Right lobe of liver (tissue), 6 donors: ENCODE measurements around the gene PAK4. TPM values are rescaled to one million over a fixed set of nuclear protein-coding genes. Genes with fewer than 3 reads are reported as not detected.

Source experiments
- ATAC-seq, 4 donors: fragments of 200-7000 bp; cut with Tn5 transposase; one replicate each; pipeline ENCODE4 v1.9.1; 2020; ENCODE audit warnings: mild to moderate bottlenecking in 4 of 4, moderate library complexity in 4 of 4
- DNase-seq, 3 donors: peaks; one replicate each; pipeline ENCODE4 v3.0.0-alpha.2; 2020
- H3K27ac ChIP-seq, 3 donors: fragments of 200-600 bp; one replicate each; pipeline ENCODE4 v1.8.0; 2022
- H3K27me3 ChIP-seq, 2 donors: fragments of 200-600 bp; one replicate each; pipeline ENCODE4 v1.8.0; 2022
- H3K36me3 ChIP-seq, 4 donors: fragments of 200-600 bp; sonication (generic) in 1 of 4; one replicate each; pipeline versions ENCODE4 v1.5.1 to v1.8.0; 2017 to 2022; ENCODE audit warnings: control low read depth in 1 of 4
- H3K4me1 ChIP-seq, 4 donors: fragments of 200-600 bp; sonication (generic) in 1 of 4; one replicate each; pipeline versions ENCODE4 v1.5.1 to v1.8.0; 2017 to 2022; ENCODE audit warnings: control low read depth in 1 of 4
- H3K4me3 ChIP-seq, 3 donors: fragments of 200-600 bp; one replicate each; pipeline ENCODE4 v1.8.0; 2022
- H3K9me3 ChIP-seq, 4 donors: fragments of 200-600 bp; sonication (generic) in 1 of 4; one replicate each; pipeline versions ENCODE4 v1.5.1 to v1.8.0; 2017 to 2022; ENCODE audit warnings: control low read depth in 1 of 4
- POLR2A ChIP-seq: fragments of 450-650 bp; IDR thresholded peaks from one replicate; pipeline ENCODE4 v1.6.1; 2017; ENCODE audit warnings: antibody characterized with exemption, mild to moderate bottlenecking
- WGBS: methylation state at CpG from one replicate; pipeline ENCODE4 v1.1.6; 2018; ENCODE audit warnings: low coverage, low lambda C conversion rate; ENCODE audit not compliant: insufficient coverage; ENCODE audit errors: missing lambda C conversion rate; 5-methylcytosine and 5-hydroxymethylcytosine counted together
- intact Hi-C, 2 donors: fragments of 100-400 bp; cut with DNase I; formaldehyde crosslinking; loops; one replicate each; pipeline versions ENCODE4 v1.11.2 to v1.14.1; 2022
- total RNA-seq, 6 experiments: library from RNA; depleted of rRNA in 2 of 6; stranded (reverse); fragments of >200 nt in 2 of 6; fragmentation: NEBNext Ultra II Directional in 3 of 6; extraction: Animal tissue kit (Norgen Biotek cat#: 25700) in 3 of 6; gene quantifications; one replicate each; pipeline versions ENCODE4 v1.1.0 to v1.2.4, GENCODE V29; 2016 to 2023
- TF ChIP-seq, protein P1 (sequence below), 4 donors: fragments of 200-600 bp in 3 of 4; fragments of 450-650 bp in 1 of 4; IDR thresholded peaks; one replicate each; pipeline versions ENCODE4 v1.5.1 to v1.8.0; 2016 to 2022; ENCODE audit warnings: antibody characterized with exemption in 4 of 4, mild to moderate bottlenecking in 2 of 4
- donor health status: DM: no; HTN: yes; CAD: no.
- donor health status: DM: no; HTN: no; CAD: no.
- donor health status: DM: no; HTN: no; CAD: no.
- donor health status: DM: no; HTN: yes; CAD: no.
- donor health status: DM: no; HTN: yes; CAD: no.

Gene PAK4
- total RNA-seq, 6 experiments from 2014 or later, result 11.4 to 16.6 (median 14.7) TPM

DNA sequence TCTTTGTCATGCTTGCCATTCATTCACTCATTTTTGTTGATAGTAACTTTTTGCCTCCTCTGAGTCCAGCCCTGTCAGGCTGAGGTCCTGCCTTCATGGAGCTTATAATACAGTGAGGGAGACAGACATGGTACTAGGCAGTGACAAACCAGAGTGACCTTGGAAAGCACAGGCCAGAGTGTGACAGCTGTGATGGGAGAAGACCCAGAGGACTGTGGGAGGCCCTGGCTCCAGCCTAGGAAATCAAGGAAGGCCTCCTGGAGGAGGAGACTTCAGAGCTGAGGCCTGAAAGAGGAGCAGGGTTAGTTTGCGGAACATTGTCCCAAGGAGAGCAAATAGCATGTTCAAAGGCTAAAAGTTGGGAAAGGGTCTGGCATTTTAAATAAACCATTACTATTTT is 20.5 kb downstream of the PAK4 start:
- Histone ChIP-seq H3K4me3 (no peak overlapping the region), H3K36me3 (no peaks in the 10 kb centered on the region), H3K9me3 (no peaks in the 10 kb centered on the region), H3K27me3 (no peaks in the 10 kb centered on the region), H3K4me1 (peaks cover 0 to 19% (median 6%) of the 10 kb centered on the region in 4 donors), H3K27ac (no peak overlapping the region)
- 86% methylated on average over 1 of the region's 1 CpG for WGBS
- TF ChIP-seq, protein P1, sequence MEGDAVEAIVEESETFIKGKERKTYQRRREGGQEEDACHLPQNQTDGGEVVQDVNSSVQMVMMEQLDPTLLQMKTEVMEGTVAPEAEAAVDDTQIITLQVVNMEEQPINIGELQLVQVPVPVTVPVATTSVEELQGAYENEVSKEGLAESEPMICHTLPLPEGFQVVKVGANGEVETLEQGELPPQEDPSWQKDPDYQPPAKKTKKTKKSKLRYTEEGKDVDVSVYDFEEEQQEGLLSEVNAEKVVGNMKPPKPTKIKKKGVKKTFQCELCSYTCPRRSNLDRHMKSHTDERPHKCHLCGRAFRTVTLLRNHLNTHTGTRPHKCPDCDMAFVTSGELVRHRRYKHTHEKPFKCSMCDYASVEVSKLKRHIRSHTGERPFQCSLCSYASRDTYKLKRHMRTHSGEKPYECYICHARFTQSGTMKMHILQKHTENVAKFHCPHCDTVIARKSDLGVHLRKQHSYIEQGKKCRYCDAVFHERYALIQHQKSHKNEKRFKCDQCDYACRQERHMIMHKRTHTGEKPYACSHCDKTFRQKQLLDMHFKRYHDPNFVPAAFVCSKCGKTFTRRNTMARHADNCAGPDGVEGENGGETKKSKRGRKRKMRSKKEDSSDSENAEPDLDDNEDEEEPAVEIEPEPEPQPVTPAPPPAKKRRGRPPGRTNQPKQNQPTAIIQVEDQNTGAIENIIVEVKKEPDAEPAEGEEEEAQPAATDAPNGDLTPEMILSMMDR (IDR thresholded peaks at IDR 0.05), result no peak
- no peak for TF ChIP-seq POLR2A
- no peak for ATAC-seq
- intact Hi-C loops, result no loop called here
- no peak for DNase-seq

DNA sequence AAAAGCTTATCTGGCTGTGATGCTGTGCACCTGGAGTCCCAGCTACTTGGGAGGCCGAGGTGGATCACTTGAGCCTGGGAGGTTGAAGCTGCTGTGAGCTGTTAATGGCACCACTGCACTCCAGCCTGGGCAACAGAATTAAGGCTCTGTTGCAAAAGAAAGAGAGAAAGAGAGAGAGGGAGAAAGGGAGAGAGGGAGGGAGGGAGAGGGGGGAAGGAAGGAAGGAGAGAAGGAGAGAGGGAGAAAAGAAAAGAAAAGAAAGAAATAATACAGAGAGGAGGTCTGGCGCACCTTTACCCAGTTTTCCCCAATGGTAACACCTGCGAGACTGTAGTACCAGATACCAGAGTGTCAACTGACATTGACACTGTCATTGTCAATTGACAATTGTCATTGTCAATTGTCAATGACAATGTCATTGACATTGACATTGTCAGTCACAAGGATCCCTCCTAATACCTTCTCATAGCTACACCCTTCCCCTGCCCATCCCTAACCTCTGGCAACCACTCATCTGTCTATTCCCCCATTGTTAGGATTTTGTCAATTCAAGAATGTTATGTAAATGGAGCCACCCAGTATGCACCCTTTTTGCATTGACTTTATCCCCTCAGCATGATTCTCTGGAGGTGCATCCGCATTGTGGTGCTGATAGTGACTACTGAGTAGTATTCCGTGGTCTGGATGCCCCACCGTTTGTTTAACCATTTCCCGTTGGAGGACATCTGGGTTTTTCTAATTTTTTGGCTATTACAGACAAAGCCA is 21.3 kb downstream of the PAK4 start:
- H3K27me3 ChIP-seq, result no peaks in the 10 kb centered on the region
- no peaks in the 10 kb centered on the region for H3K9me3 ChIP-seq
- DNase-seq (no peak), ATAC-seq (no peak)
- intact Hi-C loops, result no loop called here
- no peaks in the 10 kb centered on the region for H3K36me3 ChIP-seq
- no peak for TF ChIP-seq POLR2A
- TF ChIP-seq, protein P1 (IDR thresholded peaks at IDR 0.05), result no peak
- peaks cover 0 to 19% (median 6%) of the 10 kb centered on the region in 4 donors for H3K4me1 ChIP-seq
- H3K4me3 ChIP-seq, result no peak overlapping the region
- 75% methylated on average over 6 of the region's 7 CpGs for WGBS
- H3K27ac ChIP-seq, result no peak overlapping the region

DNA sequence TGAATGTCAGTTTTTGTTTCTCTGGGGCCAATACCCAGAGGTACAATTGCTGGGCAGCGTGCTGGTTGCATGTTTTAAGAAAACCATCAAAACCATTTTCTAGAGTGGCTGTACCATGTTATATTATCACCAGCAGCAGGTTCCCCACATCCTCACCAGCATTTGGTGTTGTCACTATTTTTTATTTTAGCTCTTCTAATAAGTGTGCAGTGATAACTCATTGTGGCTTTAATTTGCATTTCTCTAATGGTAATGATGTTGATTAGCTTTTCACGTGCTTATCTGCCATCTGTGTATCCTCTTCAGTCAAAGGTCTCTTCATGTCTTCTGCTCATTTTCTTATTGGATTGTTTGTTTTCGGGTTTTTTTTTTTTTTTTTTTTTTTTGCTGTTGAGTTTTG is 21.9 kb downstream of the PAK4 start:
- Histone ChIP-seq H3K4me3 (no peak overlapping the region), H3K36me3 (no peaks in the 10 kb centered on the region), H3K9me3 (no peaks in the 10 kb centered on the region), H3K27me3 (no peaks in the 10 kb centered on the region), H3K4me1 (peaks cover 0 to 19% (median 6%) of the 10 kb centered on the region in 4 donors), H3K27ac (no peak overlapping the region)
- no peak for DNase-seq
- intact Hi-C loops, result no loop called here
- ATAC-seq, result no peak
- 81% methylated on average over 3 of the region's 3 CpGs for WGBS
- TF ChIP-seq, protein P1 (IDR thresholded peaks at IDR 0.05), result no peak
- no peak for TF ChIP-seq POLR2A

DNA sequence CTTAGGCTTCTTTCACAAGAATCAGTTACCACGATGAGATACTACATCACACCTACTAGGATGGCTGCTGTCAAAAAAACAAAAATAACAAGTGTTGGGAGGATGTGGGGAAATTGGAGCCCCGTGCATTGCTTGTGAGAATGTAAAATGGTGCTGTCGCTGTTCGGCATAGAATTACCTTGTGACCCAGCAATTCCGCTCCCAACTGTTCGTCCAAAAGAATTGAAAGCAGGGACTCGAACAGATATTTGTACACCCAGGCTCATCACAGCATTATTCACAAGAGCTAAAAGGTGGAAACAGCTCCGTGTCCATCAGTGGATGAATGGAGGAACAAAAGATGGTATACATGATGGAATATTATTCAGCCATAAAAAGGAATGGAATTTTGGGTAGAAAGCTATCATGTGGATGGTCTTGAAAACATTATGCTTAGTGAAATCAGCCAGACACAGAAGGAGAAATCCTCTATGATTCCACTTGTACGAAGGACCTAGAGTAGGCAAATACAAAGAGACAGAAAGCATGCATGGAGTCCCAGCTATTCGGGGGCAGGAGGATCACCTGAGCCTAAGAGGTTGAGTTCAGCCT is 23.4 kb downstream of the PAK4 start:
- ATAC-seq, result no peak
- Histone ChIP-seq H3K27me3 (no peaks in the 10 kb centered on the region), H3K9me3 (no peaks in the 10 kb centered on the region), H3K36me3 (no peaks in the 10 kb centered on the region), H3K4me1 (peaks cover 0 to 18% (median 9%) of the 10 kb centered on the region in 4 donors), H3K4me3 (no peak overlapping the region), H3K27ac (no peak overlapping the region)
- over 99% methylated on average over 8 of the region's 10 CpGs for WGBS
- TF ChIP-seq, protein P1 (IDR thresholded peaks at IDR 0.05), result no peak
- no peak for TF ChIP-seq POLR2A
- no peak for DNase-seq
- intact Hi-C loops, result no loop called here
